Loucy (cell line): ENCODE measurements around the gene CD79A.

Experiments
- H2AFZ ChIP-seq: fragments of 200-600 bp; sonication (generic); 2 replicates; pipeline ENCODE4 v1.6.0; 2016; ENCODE audit warnings: antibody characterized with exemption, mild to moderate bottlenecking, low read length, moderate library complexity
- H3F3A ChIP-seq: fragments of 200-600 bp; 2 replicates; pipeline ENCODE4 v1.6.0; 2016; ENCODE audit warnings: antibody characterized with exemption, low read depth, mild to moderate bottlenecking
- H3K27me3 ChIP-seq: fragments of 200-600 bp; sonication (generic); 2 replicates; pipeline ENCODE4 v1.6.1; 2014; ENCODE audit warnings: low read length, mild to moderate bottlenecking; ENCODE audit not compliant: insufficient read depth, poor library complexity, severe bottlenecking
- H3K36me3 ChIP-seq: fragments of 200-600 bp; sonication (generic); 2 replicates; pipeline ENCODE4 v1.6.1; 2016; ENCODE audit warnings: low read length; ENCODE audit not compliant: insufficient read depth
- H3K4me1 ChIP-seq: fragments of 200-600 bp; sonication (generic); 2 replicates; pipeline ENCODE4 v1.5.1; 2014; ENCODE audit warnings: low read length, mild to moderate bottlenecking; ENCODE audit not compliant: insufficient read depth, poor library complexity, severe bottlenecking
- H3K4me2 ChIP-seq: fragments of 200-600 bp; sonication (generic); 2 replicates; pipeline ENCODE4 v1.6.0; 2014; ENCODE audit warnings: antibody characterized with exemption, low read length, low read depth, mild to moderate bottlenecking; ENCODE audit not compliant: poor library complexity, severe bottlenecking
- H3K4me3 ChIP-seq: fragments of 200-600 bp; sonication (generic); 2 replicates; pipeline ENCODE4 v1.5.1; 2014; ENCODE audit warnings: low read length, mild to moderate bottlenecking, mixed read lengths; ENCODE audit not compliant: poor library complexity, severe bottlenecking
- H3K79me2 ChIP-seq: fragments of 200-600 bp; sonication (generic); 2 replicates; pipeline ENCODE4 v1.6.1; 2014; ENCODE audit warnings: low read length; ENCODE audit not compliant: insufficient read depth
- H3K9ac ChIP-seq: fragments of 200-600 bp; sonication (generic); 2 replicates; pipeline ENCODE4 v1.6.0; 2014; ENCODE audit warnings: mild to moderate bottlenecking, low read depth, low read length, moderate library complexity; ENCODE audit not compliant: poor library complexity, severe bottlenecking
- H3K9me2 ChIP-seq: fragments of 200-600 bp; sonication (generic); replicated peaks from 2 replicates; pipeline ENCODE4 v1.6.1; 2016; ENCODE audit warnings: low read depth, low read length, mixed read lengths
- H3K9me3 ChIP-seq: fragments of 200-600 bp; sonication (generic); 2 replicates; pipeline ENCODE4 v1.6.1; 2014; ENCODE audit warnings: mild to moderate bottlenecking, antibody characterized with exemption, low read length, low read depth; ENCODE audit not compliant: insufficient read depth
- H4K20me1 ChIP-seq: fragments of 200-600 bp; sonication (generic); 2 replicates; pipeline ENCODE4 v1.6.0; 2014; ENCODE audit warnings: antibody characterized with exemption, low read length, mild to moderate bottlenecking; ENCODE audit not compliant: insufficient read depth, poor library complexity, severe bottlenecking
- EZH2phosphoT487 ChIP-seq: fragments of 200-600 bp; IDR thresholded peaks from 2 replicates; pipeline ENCODE4 v1.6.1; 2018; ENCODE audit warnings: antibody characterized with exemption, mild to moderate bottlenecking, moderate library complexity, borderline replicate concordance
- TF ChIP-seq, protein P1 (sequence below): fragments of 200-600 bp; sonication (generic); conservative IDR thresholded peaks from 2 replicates; pipeline ENCODE4 v1.5.1; 2014; ENCODE audit warnings: mild to moderate bottlenecking, antibody characterized with exemption, low read length

CD79A gene

GRCh38 chr19:41845051-41845590 lies 32.0 kb upstream of the CD79A start:
- H3K27me3 ChIP-seq: no peaks in the 10 kb centered on the region
- H4K20me1 ChIP-seq: no peaks in the 10 kb centered on the region
- H3K9ac ChIP-seq: no peak overlapping the region
- TF ChIP-seq EZH2phosphoT487: no peak
- H3K36me3 ChIP-seq: no peaks in the 10 kb centered on the region
- H3F3A ChIP-seq: no peaks in the 10 kb centered on the region
- no peak overlapping the region for H3K4me3 ChIP-seq
- H3K9me2 ChIP-seq: no peaks in the 10 kb centered on the region
- no peak overlapping the region for H3K4me2 ChIP-seq
- no peak overlapping the region for H2AFZ ChIP-seq
- no peaks in the 10 kb centered on the region for H3K4me1 ChIP-seq
- H3K79me2 ChIP-seq: no peaks in the 10 kb centered on the region
- H3K9me3 ChIP-seq: no peaks in the 10 kb centered on the region

GRCh38 chr19:41847351-41848105 lies 29.6 kb upstream of the CD79A start:
- Histone ChIP-seq H2AFZ (no peak overlapping the region), H3K36me3 (no peaks in the 10 kb centered on the region), H3K27me3 (no peaks in the 10 kb centered on the region), H3K4me3 (no peak overlapping the region), H3K9me3 (no peaks in the 10 kb centered on the region), H3K9ac (no peak overlapping the region), H3K4me2 (no peak overlapping the region), H3K9me2 (no peaks in the 10 kb centered on the region), H3K79me2 (no peaks in the 10 kb centered on the region), H3F3A (no peaks in the 10 kb centered on the region), H4K20me1 (no peaks in the 10 kb centered on the region), H3K4me1 (no peaks in the 10 kb centered on the region)
- TF ChIP-seq EZH2phosphoT487: no peak
- TF ChIP-seq, protein P1, sequence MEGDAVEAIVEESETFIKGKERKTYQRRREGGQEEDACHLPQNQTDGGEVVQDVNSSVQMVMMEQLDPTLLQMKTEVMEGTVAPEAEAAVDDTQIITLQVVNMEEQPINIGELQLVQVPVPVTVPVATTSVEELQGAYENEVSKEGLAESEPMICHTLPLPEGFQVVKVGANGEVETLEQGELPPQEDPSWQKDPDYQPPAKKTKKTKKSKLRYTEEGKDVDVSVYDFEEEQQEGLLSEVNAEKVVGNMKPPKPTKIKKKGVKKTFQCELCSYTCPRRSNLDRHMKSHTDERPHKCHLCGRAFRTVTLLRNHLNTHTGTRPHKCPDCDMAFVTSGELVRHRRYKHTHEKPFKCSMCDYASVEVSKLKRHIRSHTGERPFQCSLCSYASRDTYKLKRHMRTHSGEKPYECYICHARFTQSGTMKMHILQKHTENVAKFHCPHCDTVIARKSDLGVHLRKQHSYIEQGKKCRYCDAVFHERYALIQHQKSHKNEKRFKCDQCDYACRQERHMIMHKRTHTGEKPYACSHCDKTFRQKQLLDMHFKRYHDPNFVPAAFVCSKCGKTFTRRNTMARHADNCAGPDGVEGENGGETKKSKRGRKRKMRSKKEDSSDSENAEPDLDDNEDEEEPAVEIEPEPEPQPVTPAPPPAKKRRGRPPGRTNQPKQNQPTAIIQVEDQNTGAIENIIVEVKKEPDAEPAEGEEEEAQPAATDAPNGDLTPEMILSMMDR: no peak

- H3K79me2 ChIP-seq: no peaks in the 10 kb centered on the region
- no peaks in the 10 kb centered on the region for H3K9me3 ChIP-seq
- H3K4me1 ChIP-seq: no peaks in the 10 kb centered on the region
- H4K20me1 ChIP-seq: no peaks in the 10 kb centered on the region
- no peaks in the 10 kb centered on the region for H3K9me2 ChIP-seq
- no peak overlapping the region for H3K4me2 ChIP-seq
- H3K36me3 ChIP-seq: no peaks in the 10 kb centered on the region
- H3F3A ChIP-seq: no peaks in the 10 kb centered on the region
- TF ChIP-seq, protein P1: no peak
- TF ChIP-seq EZH2phosphoT487: no peak
- H2AFZ ChIP-seq: no peak overlapping the region
- H3K4me3 ChIP-seq: no peak overlapping the region
- no peak overlapping the region for H3K9ac ChIP-seq
- H3K27me3 ChIP-seq: no peaks in the 10 kb centered on the region
Observed at GRCh38 chr19:41848666-41849065, 28.4 kb upstream of the CD79A start.

GRCh38 chr19:41849067-41849466 lies 28.0 kb upstream of the CD79A start:
- Histone ChIP-seq H3K79me2 (no peaks in the 10 kb centered on the region), H2AFZ (no peak overlapping the region), H3K4me3 (no peak overlapping the region), H3K9me3 (no peaks in the 10 kb centered on the region), H3K4me2 (no peak overlapping the region), H3K4me1 (no peaks in the 10 kb centered on the region), H3K27me3 (no peaks in the 10 kb centered on the region), H3F3A (no peaks in the 10 kb centered on the region), H3K9me2 (no peaks in the 10 kb centered on the region), H3K9ac (no peak overlapping the region), H4K20me1 (no peaks in the 10 kb centered on the region), H3K36me3 (no peaks in the 10 kb centered on the region)
- TF ChIP-seq, protein P1: no peak
- TF ChIP-seq EZH2phosphoT487: no peak
